K562 (cell line): ENCODE measurements around the gene KCTD12.

Source experiments
- GATA2 ChIP-seq: sonication (generic); formaldehyde crosslinking; IDR thresholded peaks from 2 replicates; pipeline ENCODE4 v1.4.0; 2020; ENCODE audit warnings: mild to moderate bottlenecking, missing genetic modification reagents
- SMARCA5 ChIP-seq: fragments of 450-650 bp; IDR thresholded peaks from 2 replicates; pipeline ENCODE4 v1.6.1; 2016

GRCh38 chr13:76883236-76883635 is 3.0 kb downstream of the KCTD12 start:
- no peak for TF ChIP-seq SMARCA5
- TF ChIP-seq GATA2 (CRISPR knock-in tag) = no peak
